ENCODE data around the gene SUN2. TPM values are rescaled to one million over a fixed set of nuclear protein-coding genes. Genes with fewer than 3 reads are reported as not detected.

The SUN2 gene
- total and polyA plus RNA-seq, 2 experiments from 2014 or later: 28.0 to 105 TPM

DNA sequence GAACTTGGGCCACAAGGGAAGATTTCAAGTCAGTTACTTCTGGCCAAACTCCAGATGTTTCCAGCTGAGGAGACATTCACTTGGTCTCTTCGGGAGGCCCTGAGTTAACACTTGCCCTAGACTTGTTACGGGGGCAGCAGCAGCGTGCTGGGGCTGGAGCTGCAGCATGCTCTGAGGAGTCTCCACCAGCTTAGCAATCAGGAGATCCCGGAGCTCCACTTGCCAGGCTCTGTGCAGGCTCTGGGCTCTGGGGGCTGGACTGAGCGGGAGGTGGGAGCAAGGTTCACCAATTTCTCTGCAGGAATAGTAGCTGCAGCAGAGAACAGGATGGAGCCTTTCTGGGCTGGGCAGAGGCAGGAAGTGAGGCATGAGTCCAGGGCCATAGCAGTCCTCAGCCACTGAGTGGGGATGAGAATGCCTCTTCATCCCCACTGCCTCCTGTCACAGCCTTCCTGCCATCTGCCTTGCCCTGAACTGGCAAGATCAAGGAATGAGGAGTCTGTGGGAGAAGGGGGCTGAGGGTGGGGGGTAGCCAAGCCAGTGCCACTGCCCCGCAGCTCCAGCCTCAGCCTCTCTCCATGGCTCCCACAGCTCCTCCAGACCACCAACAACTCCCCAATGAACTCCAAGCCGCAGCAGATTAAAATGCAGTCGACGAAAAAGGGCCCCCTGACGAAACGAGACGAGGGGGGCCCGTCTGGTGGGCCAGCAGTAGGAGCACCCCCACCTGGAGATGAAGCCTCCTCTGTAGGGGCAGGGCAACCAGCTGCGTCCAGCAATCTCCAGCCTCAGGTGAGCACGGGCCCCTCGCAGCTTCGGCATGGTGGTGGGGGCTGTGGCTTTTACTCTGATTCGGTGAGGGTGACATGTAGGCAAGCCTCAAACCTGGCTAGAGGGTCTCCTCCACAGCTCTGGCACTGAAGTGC lies 26.7 kb downstream of the SUN2 start:
- H3K4me1 ChIP-seq (ENCODE audit: low read depth): no peaks in the 10 kb centered on the region
- no peaks in the 10 kb centered on the region for H3K27me3 ChIP-seq
- TF ChIP-seq, protein P1, sequence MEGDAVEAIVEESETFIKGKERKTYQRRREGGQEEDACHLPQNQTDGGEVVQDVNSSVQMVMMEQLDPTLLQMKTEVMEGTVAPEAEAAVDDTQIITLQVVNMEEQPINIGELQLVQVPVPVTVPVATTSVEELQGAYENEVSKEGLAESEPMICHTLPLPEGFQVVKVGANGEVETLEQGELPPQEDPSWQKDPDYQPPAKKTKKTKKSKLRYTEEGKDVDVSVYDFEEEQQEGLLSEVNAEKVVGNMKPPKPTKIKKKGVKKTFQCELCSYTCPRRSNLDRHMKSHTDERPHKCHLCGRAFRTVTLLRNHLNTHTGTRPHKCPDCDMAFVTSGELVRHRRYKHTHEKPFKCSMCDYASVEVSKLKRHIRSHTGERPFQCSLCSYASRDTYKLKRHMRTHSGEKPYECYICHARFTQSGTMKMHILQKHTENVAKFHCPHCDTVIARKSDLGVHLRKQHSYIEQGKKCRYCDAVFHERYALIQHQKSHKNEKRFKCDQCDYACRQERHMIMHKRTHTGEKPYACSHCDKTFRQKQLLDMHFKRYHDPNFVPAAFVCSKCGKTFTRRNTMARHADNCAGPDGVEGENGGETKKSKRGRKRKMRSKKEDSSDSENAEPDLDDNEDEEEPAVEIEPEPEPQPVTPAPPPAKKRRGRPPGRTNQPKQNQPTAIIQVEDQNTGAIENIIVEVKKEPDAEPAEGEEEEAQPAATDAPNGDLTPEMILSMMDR (IDR thresholded peaks at IDR 0.05; ENCODE audit: low read depth, low read length): no peak
- no peak overlapping the region for H3K4me3 ChIP-seq
- H3K27ac ChIP-seq: no peak overlapping the region
- peaks cover 57% of the 10 kb centered on the region for H3K36me3 ChIP-seq
- H3K9me3 ChIP-seq (ENCODE audit: low read depth): no peaks in the 10 kb centered on the region
- no peak for DNase-seq (ENCODE audit: low read depth in 1 of 2, low spot score in 1 of 2)

DNA sequence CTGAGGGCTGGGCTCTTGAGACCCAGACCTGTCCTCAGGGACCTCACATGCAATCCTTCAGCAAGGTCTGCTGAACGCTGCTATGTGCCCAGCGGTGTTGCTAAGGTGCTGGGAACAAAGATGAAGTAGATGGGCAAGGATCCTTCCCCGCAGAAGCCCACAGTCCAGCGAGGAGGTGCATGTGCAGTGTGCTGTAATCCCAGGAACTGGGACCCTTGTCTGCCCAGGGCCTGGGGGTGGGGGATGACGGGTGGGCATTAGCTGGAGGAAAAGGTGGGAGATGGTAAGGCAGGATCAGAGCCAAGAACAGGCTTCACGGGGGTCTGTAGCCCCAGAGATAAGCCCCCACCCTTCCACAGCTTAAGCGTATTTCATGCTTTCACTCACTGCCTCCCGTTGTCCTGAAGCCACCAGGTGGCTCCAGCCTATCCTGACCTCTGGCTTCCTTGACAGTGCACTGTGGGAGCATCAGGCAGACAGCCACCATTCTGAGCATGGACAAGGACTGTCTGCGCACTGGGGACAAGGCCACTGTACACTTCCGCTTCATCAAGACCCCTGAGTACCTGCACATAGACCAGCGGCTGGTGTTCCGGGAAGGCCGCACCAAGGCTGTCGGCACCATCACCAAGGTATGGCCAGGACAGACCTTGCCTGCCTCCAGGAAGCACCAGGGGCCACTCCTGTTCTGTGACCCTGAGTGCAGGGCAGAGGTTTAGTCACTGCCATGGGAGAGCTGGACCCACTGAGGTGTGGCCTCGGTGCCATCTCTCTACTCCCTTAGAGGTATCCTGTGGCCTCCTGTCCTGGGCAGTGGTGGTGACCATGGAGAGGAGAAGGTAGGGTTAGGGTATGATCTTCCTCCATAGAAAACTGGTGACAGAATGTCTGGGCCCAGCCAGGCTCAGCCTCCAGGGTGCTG lies 28.0 kb downstream of the SUN2 start:
- no peaks in the 10 kb centered on the region for H3K27me3 ChIP-seq
- DNase-seq (ENCODE audit: low read depth in 1 of 2, low spot score in 1 of 2): no peak
- no peaks in the 10 kb centered on the region for H3K4me1 ChIP-seq (ENCODE audit: low read depth)
- H3K27ac ChIP-seq: no peak overlapping the region
- no peaks in the 10 kb centered on the region for H3K9me3 ChIP-seq (ENCODE audit: low read depth)
- TF ChIP-seq, protein P1 (IDR thresholded peaks at IDR 0.05; ENCODE audit: low read depth, low read length): no peak
- H3K36me3 ChIP-seq: peaks cover 67% of the 10 kb centered on the region
- no peak overlapping the region for H3K4me3 ChIP-seq

DNA sequence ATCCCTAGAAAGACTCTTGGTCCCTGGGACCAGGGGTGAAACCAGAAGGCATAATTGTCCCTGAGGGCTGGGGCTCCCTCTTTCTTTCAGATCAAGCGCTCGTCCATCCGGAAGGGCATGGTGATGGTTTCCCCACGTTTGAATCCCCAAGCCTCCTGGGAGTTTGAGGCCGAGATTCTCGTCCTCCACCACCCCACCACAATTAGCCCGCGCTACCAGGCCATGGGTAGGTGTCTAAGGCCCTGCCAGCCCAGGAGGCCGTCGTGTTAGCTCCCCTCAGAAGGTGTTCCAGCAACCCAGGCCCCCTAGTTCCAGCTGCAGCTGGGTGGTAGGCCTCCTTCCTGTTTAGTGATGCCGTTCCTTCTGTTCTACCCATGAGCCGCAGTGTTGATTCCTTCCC lies 28.7 kb downstream of the SUN2 start:
- H3K27me3 ChIP-seq: no peaks in the 10 kb centered on the region
- no peak for DNase-seq (ENCODE audit: low read depth in 1 of 2, low spot score in 1 of 2)
- no peaks in the 10 kb centered on the region for H3K4me1 ChIP-seq (ENCODE audit: low read depth)
- H3K36me3 ChIP-seq: peaks cover 73% of the 10 kb centered on the region
- TF ChIP-seq, protein P1 (IDR thresholded peaks at IDR 0.05; ENCODE audit: low read depth, low read length): no peak
- H3K27ac ChIP-seq: no peak overlapping the region
- no peaks in the 10 kb centered on the region for H3K9me3 ChIP-seq (ENCODE audit: low read depth)
- H3K4me3 ChIP-seq: no peak overlapping the region

DNA sequence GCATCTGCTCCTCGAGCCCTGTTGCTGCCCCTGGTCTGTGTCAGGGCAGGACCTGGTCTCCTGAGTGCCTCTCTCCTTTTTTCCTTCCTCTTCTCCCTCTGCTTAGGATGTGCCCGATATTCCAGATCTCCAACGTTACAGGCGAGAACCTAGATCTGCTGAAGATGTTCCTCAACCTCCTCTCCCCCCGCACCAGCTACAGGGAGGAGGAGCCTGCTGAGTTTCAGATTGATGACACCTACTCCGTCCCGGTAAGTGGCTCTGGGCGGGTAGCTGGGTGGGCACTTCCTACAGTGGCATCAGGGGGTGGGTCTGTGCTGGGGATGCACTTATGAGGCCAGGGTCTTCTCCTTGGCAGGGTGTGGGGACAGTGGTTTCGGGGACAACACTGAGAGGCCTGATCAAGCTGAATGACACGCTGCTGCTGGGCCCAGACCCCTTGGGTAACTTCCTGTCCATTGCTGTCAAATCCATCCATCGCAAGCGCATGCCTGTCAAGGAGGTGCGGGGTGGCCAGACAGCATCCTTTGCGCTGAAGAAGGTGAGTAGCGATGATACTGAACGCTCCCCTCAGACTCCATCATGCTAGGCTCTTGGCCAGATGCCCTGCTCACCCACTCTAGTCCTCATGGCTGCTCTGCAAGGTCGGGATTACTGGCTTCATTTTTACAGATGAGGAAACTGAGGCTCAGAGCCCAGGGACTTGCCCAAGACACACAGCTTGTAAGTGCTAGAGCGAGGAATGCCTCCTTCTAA lies 29.7 kb downstream of the SUN2 start:
- no peak overlapping the region for H3K4me3 ChIP-seq
- TF ChIP-seq, protein P1 (IDR thresholded peaks at IDR 0.05; ENCODE audit: low read depth, low read length): no peak
- H3K27me3 ChIP-seq: no peaks in the 10 kb centered on the region
- H3K27ac ChIP-seq: no peak overlapping the region
- DNase-seq (ENCODE audit: low read depth in 1 of 2, low spot score in 1 of 2): no peak
- H3K4me1 ChIP-seq (ENCODE audit: low read depth): no peaks in the 10 kb centered on the region
- peaks cover 76% of the 10 kb centered on the region for H3K36me3 ChIP-seq
- no peaks in the 10 kb centered on the region for H3K9me3 ChIP-seq (ENCODE audit: low read depth)

Measured in cardiac muscle cell (in vitro differentiated cells and primary cell).